ENCODE results near the gene CHAT.

DNA sequence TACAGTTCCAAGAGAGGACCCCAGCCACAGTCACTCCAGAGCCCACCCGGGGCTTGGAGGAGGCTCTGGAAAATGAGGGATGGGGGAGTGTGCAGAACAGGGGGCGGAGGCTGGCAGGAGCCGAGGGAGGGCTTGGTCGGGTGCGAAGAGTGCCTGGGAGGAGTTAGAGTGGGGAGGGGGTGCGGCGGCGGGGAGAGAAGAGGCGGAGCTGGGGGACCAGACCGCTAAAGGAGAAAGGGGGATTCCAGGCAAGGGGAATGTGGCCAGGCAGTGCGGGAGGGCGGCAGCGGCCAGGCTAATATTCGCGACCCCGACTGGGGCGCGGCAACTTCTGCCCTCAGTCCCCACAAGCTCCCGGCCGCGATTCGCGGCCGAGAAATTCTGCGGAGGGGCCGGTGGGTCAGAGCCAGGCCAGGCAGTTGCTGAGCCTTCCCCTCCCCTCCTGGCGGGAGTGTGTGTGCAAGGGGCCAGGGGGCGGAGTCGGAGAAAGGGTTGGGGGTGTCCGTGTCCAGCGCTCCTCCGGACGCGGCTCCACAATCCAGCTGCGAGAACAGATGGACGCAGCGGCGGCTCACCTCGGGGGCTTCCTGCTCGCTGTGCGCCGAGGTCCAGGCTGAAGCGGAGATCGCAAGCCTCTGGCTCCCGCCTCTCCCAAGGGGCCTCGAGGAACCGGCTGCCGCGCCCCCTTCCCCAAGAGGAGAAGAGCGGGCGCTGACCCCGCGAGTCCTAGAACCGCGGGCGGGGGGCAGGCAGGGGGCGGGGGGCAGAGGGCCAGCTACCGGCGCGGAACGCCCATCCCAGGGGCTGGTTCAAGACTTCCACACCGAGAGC is 4.3 kb upstream of the CHAT start:
- TF ChIP-seq, protein P1, sequence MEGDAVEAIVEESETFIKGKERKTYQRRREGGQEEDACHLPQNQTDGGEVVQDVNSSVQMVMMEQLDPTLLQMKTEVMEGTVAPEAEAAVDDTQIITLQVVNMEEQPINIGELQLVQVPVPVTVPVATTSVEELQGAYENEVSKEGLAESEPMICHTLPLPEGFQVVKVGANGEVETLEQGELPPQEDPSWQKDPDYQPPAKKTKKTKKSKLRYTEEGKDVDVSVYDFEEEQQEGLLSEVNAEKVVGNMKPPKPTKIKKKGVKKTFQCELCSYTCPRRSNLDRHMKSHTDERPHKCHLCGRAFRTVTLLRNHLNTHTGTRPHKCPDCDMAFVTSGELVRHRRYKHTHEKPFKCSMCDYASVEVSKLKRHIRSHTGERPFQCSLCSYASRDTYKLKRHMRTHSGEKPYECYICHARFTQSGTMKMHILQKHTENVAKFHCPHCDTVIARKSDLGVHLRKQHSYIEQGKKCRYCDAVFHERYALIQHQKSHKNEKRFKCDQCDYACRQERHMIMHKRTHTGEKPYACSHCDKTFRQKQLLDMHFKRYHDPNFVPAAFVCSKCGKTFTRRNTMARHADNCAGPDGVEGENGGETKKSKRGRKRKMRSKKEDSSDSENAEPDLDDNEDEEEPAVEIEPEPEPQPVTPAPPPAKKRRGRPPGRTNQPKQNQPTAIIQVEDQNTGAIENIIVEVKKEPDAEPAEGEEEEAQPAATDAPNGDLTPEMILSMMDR (IDR thresholded peaks at IDR 0.05) = no peak
- TF ChIP-seq POLR2A (IDR thresholded peaks at IDR 0.05) = no peak
